NCI-H748 (cell line): ENCODE measurements around the gene RRP1B.

Source experiments
- DNase-seq: peaks from one replicate; lab custom pipeline; 2025; ENCODE audit not compliant: unreplicated experiment; lab: John Stamatoyannopoulos, UW

The RRP1B gene

GRCh38 chr21:43740497-43741156 is 81.3 kb downstream of the RRP1B start:
- DNase-seq: peak; percentile 56

DNA sequence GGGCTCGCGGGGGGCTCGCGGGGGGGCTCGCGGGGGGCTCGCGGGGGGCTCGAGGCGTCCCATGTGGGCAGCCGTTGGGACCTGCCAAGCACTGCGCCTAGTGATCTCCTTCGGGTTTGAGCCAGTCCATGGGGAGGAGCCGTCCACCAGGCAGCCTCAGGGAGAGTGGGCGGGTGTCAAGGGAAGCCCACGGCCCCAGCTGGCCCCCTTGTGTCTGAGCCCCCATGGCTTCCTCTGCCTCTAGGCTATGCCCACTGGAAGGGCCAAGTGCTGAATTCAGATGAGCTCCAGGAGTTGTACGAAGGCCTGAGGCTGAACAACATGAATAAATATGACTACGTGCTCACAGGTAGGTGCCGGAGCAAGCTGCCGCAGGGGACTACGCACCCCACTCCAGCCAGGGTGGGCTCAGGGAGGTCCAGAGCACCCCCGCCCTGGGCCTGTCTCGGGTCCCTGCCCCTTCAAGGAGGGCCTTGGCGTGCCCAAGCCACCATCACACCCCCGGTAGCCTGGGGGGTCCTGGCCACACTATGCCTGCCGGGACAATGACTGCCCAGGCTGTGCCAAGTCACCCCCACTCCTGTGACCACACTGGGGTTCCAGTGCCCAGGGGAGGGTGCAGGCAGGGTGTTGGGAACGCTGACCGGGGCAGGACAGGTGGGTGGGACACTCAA is 82.2 kb downstream of the RRP1B start:
- no peak for DNase-seq

GRCh38 chr21:43743947-43744346 is 84.6 kb downstream of the RRP1B start:
- no peak for DNase-seq

DNA sequence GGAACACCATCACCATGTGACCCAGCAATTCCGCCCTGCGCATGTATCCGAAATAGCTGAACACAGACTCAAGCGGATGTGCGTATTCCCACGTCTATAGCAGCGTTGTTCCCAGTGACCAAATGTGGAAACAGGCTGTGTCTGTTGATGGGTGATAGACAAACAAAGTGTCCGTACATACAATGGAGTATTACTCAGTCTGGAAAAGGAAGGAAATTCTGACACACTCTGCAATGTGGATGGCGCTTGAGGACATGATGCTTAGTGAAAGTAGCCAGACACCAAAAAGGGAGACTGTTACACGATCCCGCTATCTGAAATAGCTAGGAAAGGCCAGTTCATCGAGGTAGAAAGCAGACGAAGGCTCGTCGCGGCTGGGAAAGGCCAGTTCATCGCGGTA is 85.4 kb downstream of the RRP1B start:
- no peak for DNase-seq
